ENCODE measurements around the gene C1orf216.
A peak's percentile ranks its signal among the peaks of the same experiment; 100 is the strongest.
"Not testable (repeated sequence)": the region's sequence is repeated elsewhere in the genome, so short reads cannot be mapped to it uniquely, and the experiment has no call there.

C1orf216 gene

DNA sequence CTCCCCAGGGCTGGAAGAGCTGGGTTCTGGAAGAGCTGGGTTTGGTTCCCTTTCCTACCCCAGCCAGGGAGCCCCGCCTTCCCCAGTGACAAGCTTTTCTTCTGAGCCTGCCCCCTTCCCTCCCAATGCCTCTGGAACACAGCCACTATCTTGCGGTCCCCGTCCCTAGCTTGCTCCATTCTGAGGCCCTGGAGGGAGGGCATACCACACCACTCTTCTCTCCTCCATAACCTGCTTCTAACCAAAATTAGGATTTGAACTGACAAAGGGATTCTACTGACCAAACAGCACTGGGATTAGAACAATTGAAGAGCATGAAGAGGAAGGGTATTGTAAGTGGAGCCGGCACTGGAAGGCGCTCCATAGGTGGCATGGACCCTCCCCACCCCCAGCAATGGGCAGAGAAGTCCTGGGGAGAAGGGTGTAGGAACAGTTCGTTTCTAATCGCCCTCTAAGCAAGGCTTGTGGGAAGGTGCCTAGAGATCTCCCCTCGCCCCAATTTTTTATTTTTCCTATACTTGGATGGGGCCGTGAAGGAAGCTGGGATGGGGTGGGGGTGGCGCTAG is 690 bp downstream of the C1orf216 start:
- no peak for FAIRE-seq
- DNase-seq (ENCODE audit: insufficient read length, low spot score) = peak; percentile 45
- TF ChIP-seq POLR2A (IDR thresholded peaks at IDR 0.05; ENCODE audit: low read depth, low read length) = peak; percentile 37; the same call in 1 of the 2 replicates

DNA sequence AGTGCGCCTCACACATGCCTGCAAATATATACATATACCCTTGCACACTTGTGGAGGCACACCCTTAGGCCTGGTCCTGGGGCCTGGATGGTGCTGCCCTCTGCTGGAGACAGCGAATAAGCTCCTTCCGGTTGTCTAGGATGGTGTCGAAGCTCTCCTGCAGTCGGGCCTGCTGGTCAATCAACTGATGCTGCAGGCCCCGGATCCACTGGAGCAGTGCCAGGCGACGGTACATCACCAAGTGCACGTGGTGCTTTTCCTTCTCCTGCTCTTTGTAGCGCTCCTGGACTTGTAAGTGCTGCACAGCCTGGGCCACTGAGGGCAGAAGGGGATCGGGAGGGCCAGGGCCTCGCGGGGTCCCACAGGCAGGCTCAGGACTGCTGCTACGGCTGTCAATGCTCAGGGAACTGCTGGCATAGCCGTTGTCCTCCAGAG is 3.1 kb downstream of the C1orf216 start:
- FAIRE-seq (no peak), DNase-seq (ENCODE audit: insufficient read length, low spot score) (peak; percentile 87)
- TF ChIP-seq POLR2A (IDR thresholded peaks at IDR 0.05; ENCODE audit: low read depth, low read length) = no peak

DNA sequence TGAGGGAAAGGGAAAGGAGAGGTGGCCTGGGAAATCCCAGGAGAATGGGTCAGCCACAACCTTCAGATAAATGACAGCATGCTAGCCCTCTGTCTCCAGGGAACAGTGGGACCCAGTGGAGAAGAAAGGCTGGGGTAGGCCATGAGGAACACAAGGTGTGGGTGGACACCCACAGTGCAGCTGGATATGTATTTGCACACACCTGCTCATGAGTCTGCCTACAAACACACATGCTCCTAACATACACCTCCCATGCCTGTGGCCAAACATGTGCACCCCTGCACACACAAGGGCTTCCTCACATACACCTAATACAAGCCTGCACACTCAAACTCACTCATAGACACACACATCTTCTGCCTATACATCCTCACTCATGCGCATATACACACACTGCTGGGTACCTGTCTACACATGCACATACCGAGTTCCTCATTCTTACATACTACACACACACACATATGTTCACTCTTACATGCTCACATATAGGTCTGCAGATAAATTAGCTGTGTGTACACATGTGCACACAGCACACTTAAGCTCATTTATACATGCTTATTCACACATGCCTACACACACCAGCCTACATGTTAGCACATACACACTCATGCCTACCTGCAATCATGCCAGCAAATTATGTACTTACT is 3.6 kb downstream of the C1orf216 start:
- DNase-seq (ENCODE audit: insufficient read length, low spot score) (no peak), FAIRE-seq (no peak)
- TF ChIP-seq POLR2A (IDR thresholded peaks at IDR 0.05; ENCODE audit: low read depth, low read length) = no peak

DNA sequence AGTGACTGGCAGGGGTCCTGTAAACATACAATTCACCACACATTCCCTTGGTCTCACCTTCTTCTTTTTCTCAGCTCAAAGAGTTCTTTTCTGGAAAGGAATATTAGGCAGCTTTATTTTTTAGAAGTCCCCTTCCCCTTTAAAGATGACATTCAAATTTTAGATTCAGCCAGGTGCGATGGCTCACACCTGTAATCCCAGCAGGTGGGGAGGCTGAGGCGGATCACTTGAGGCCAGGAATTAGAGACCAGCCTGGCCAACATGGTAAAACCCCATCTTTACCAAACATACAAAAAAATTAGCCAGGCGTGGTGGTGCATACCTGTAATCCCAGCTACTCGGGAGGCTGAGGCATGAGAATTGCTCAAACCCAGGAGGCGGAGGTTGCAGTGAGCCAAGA is 7.6 kb downstream of the C1orf216 start:
- FAIRE-seq; DNase-seq (ENCODE audit: insufficient read length, low spot score): not testable (repeated sequence)

DNA sequence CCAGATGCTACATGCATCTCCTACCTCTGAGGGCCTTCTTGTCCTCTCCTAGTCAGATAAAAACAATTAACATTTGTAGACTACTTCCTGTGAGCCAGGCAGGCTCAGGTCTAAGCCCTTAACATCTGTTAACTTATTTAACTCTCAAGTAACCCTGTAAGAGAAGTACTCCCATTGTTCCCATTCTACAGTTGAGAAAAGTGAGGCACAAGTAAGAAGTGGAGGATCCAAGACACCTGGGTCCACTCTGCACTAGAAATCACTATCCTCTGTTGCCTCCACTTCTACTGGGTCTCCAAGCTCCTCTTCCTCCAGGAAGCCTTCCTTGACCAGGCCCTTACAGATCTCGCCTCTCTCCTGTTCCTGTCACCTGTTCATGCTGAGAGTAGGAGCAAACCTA is 9.7 kb downstream of the C1orf216 start:
- FAIRE-seq (no peak), DNase-seq (ENCODE audit: insufficient read length, low spot score) (no peak)
- no peak for TF ChIP-seq POLR2A (IDR thresholded peaks at IDR 0.05; ENCODE audit: low read depth, low read length)

DNA sequence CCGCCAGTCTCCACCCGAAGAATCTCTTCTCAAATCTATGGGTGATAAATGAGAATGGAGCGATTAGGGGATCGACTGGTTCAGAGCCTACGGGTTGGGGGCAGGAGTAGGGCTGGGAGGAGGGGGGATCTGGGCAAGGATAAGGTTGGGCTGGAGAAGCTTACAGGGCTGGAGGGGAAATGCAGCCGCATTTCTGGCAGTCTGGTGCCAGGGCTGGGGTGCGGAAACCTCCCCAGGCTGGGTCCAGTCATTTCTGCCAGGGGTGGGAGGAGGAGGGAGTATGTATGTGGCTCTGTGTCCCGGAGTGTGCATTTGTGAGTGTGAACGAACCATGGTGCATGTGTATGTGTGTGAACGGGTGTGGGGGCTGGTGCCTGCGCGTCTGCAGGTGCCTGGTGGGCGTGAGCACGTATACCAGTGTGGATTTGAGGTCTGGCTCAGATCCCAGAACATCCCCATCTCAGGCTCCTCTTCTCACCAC is 10.2 kb downstream of the C1orf216 start:
- DNase-seq (ENCODE audit: insufficient read length, low spot score) = no peak
- no peak for TF ChIP-seq POLR2A (IDR thresholded peaks at IDR 0.05; ENCODE audit: low read depth, low read length)
- FAIRE-seq = no peak

DNA sequence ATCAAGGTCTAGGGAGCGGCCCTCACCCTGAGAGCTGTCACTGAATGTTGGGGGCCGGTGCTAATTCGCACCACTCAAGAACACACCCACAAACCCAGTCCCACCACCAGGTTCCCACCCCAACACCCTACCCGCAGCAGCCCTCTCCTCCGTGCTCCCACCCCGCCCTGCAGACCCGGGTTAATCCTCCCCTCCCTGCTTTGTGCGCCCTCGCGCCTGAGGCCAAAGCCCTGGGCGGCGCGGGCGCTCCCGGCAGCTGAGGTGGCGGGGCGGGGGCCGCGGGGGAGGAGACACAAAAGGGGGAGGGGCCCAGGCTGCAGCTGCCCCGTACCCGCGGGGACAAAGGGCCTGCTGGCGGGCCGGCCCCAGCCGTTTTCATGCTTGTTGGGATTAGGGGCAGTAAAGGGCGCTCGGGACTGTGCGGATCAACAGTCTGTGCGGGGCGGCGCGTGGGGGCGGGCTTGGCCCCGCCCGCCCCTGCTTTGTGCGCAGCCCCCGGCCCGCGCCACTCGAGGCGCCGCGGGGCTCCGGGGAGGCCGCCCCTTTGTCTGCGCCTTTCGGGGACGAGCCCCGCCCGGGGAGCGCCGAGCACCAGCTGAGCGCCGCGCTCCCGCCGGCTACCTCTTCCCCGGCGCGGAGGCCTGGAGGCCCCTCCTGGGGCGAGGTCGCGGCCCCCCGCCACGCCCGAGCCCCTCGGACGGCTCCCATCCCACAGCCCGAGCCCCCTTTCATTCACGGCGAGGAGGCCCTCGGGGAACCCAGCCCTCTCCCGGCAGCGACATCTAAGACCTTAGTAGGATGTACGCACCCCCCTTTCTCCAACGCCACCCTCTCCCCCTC is 10.9 kb downstream of the C1orf216 start:
- FAIRE-seq (no peak), DNase-seq (ENCODE audit: insufficient read length, low spot score) (no peak)
- TF ChIP-seq POLR2A (IDR thresholded peaks at IDR 0.05; ENCODE audit: low read depth, low read length) = no peak

DNA sequence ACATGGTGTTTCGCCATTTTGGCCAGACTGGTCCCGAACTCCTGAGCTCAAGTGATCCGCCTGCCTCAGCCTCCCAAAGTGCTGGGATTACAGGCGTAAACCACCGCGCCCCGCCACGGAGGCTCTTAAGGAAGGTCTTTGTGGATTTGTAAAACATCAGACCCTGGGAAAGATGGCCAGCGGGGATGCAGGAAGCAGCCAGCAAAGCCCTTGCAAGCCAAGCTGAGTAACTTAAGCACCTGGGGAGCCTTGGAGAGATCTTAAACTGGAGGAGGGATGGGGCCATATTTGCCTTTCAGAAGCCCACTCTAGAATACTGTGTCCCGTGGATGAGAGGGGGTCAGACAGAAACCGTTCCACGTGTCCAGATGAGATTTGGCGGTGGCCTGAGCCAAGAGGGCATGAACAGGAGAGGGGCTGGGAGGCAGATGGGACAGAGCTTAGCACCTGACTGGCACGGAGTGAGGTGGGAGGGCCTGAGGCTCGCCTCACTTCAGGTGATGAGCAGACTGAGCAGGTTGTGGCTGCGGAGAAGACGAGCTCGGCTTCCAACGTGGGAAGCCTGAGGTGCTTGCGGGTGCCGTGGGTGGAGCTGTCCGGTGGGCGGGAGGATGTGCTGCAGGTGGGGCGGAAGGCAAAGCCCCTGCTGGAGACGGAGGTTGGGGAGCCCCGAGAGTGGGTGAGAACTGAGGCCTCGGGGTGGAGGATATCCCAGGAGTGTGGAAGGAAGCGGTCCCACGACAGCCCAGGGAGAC is 11.7 kb downstream of the C1orf216 start:
- DNase-seq (ENCODE audit: insufficient read length, low spot score) (no peak), FAIRE-seq (no peak)
- TF ChIP-seq POLR2A (IDR thresholded peaks at IDR 0.05; ENCODE audit: low read depth, low read length) = no peak

DNA sequence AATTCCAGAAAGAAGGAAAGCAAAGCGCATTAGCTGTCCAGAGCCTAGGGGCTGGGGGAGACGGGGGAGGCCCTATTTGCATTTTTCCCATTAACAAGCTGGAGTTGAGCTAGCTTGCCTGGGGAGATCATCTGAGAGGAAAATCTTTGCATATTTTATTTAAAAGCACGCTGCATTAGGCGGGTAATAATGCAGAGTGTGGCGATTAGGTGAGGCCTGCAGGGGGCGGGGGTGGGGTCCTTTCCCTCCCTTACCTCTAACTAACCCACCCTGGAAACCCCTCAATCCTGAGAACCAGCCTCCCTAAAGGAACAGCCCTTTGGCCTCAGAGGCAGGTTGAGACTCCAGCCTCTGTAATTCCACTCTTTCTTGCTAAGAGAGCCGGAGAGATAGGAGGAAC is 16.2 kb downstream of the C1orf216 start:
- no peak for TF ChIP-seq POLR2A (IDR thresholded peaks at IDR 0.05; ENCODE audit: low read depth, low read length)
- DNase-seq (ENCODE audit: insufficient read length, low spot score) (no peak), FAIRE-seq (no peak)

DNA sequence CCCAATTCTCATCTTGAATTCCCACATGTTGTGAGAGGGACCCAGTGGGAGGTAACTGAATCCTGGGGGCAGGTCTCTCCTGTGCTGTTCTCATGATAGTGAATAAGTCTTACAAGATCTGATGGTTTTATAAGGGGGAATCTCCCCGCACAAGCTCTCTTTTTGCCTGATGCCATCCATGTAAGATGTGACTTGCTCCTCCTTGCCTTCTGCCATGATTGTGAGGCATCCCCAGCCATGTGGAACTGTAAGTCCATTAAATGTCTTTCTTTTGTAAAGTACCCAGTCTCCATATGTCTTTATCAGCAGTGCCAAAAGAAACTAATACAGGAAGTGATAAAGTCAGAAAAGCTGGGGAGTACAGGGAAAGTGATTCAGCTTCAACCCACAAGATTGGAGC is 19.5 kb downstream of the C1orf216 start:
- not testable (repeated sequence) for FAIRE-seq; DNase-seq (ENCODE audit: insufficient read length, low spot score)

DNA sequence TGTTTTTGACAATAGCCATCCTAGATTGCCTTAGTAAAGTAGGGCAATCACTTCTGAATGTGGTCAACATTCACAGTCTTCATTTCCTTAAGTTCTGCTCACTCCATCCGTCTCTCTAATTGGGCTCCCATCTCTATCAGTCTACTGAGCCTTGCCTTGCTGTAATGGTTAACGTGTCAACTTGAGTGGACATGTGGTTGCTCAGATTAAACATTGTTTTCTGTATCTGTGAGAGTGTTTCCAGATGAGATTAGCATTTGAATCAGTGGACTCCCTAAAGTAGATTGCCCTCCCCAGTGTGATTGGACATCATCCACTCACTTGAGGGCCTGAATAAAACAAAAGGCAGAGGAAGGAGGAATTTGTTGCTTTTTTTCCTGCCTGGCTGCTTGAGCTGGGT is 26.4 kb downstream of the C1orf216 start:
- TF ChIP-seq POLR2A (IDR thresholded peaks at IDR 0.05; ENCODE audit: low read depth, low read length) = no peak
- DNase-seq (ENCODE audit: insufficient read length, low spot score) (no peak), FAIRE-seq (no peak)

DNA sequence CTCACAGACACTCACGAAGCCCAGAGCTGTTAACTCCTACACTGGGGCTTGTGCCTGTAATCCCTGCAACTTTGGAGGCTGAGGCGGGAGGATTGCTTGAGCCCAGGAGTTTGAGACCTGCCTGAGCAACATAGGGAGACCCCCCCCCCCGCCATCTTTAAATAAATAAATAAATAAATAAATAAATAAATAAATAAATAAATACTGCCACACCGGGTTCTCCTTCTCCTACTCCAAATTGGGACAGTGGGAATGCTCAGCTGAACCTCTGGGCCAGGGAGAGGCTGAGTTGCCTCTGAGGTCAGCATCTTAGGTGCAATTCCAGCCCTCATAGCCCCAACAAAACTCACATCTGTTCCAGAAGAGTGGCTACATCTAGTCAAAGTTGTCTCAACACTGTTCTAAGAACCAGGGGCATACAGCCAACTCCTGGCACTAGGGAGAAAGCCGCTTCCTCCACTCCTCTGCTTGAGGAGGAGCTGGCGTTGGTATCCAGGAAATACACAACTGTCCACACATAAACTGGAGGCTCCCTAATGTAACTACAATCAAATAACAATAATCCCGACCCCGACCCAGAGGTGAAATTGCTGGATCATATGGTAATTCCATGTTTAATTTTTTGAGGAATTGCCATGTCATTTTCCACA is 27.0 kb downstream of the C1orf216 start:
- DNase-seq (ENCODE audit: insufficient read length, low spot score) = no peak
- FAIRE-seq = no peak
- TF ChIP-seq POLR2A (IDR thresholded peaks at IDR 0.05; ENCODE audit: low read depth, low read length) = no peak

DNA sequence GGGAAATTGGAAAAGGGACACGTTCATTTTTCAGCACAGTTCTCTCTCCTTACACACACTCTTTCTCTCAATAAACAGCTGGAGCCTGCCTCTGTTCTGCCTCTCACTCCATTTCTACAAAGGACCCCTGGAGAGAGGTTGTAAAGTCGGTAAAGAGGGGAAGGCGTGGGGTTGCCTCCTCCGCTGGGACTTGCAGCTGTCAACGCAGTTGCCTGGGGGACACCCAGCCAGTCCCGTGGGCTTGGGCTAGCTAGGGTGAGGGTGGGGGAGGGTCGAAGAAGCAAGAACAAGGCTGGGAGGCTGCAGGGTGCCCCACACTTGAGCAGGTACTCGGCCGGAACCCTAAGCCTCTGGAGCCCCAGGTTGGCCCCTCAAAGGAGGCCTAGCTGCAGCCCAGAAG is 27.6 kb downstream of the C1orf216 start:
- TF ChIP-seq POLR2A (IDR thresholded peaks at IDR 0.05; ENCODE audit: low read depth, low read length) = no peak
- no peak for DNase-seq (ENCODE audit: insufficient read length, low spot score)
- no peak for FAIRE-seq

DNA sequence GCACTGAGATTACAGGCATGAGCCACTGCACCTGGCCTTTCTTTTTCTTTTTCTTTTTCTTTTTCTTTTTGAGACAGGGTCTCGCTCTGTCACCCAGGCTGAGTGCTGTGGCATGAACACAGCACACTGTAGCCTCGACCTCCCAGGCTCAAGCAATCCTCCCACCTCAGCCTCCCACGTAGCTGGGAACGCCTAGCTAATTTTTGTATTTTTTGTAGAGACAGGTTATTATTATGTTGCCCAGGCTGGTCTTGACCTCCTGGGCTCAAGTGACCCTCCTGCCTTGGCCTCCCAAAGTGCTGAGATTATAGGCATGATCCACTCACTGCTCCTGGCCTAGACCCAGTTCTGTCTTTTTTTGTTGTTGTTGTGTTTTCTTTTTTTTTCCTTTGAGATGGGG is 28.6 kb downstream of the C1orf216 start:
- not testable (repeated sequence) for FAIRE-seq; DNase-seq (ENCODE audit: insufficient read length, low spot score)

All from H54 (cell line).